Lower leg skin (tissue), 4 donors: ENCODE measurements around the gene HS3ST4. TPM values are rescaled to one million over a fixed set of nuclear protein-coding genes. Genes with fewer than 3 reads are reported as not detected.

Experiments
- DNase-seq, 2 donors: peaks; one replicate each; pipeline ENCODE4 v3.0.0-alpha.2; 2019; ENCODE audit warnings: low spot score in 2 of 2
- H3K4me3 ChIP-seq: fragments of 200-600 bp; sonication (generic); 2 replicates; pipeline ENCODE4 v1.5.1; 2017; ENCODE audit warnings: mild to moderate bottlenecking, low read depth; ENCODE audit not compliant: poor library complexity, severe bottlenecking
- CTCF ChIP-seq, 3 donors: fragments of 450-650 bp; IDR thresholded peaks; one replicate each; pipeline ENCODE4 v1.5.1; 2016; ENCODE audit warnings: antibody characterized with exemption in 3 of 3, mild to moderate bottlenecking in 3 of 3, moderate library complexity in 2 of 3
- POLR2A ChIP-seq, 2 donors: fragments of 450-650 bp; IDR thresholded peaks; one replicate each; pipeline ENCODE4 v1.6.1; 2016 to 2017; ENCODE audit warnings: antibody characterized with exemption in 2 of 2, mild to moderate bottlenecking in 1 of 2, moderate library complexity in 1 of 2
- WGBS, 2 donors: methylation state at CpG; one replicate each; pipeline ENCODE4 v1.1.5; 2018; 5-methylcytosine and 5-hydroxymethylcytosine counted together
- intact Hi-C: fragments of 100-400 bp; cut with DNase I; formaldehyde crosslinking; loops from one replicate; pipeline ENCODE4 v1.15.0; 2023; ENCODE audit warnings: low total_unique reads
- total RNA-seq, 4 donors: library from RNA; depleted of rRNA; stranded (reverse); fragments of >200 nt; gene quantifications; one replicate each; pipeline ENCODE4 v1.1.0, GENCODE V29; 2016

Gene HS3ST4
- total RNA-seq, 4 donors from 2014 or later: 0.17 to 2.4 (median 0.84) TPM; not detected in 1

GRCh38 chr16:25951999-25952398 is 260.2 kb downstream of the HS3ST4 start:
- WGBS, 2 donors: 52 to 63% methylated on average over 1 of the region's 1 CpG
- TF ChIP-seq CTCF (IDR thresholded peaks at IDR 0.05) (no peak), POLR2A (IDR thresholded peaks at IDR 0.05) (no peak)
- no peak overlapping the region for H3K4me3 ChIP-seq
- no peak for DNase-seq
- intact Hi-C loops: no loop called here

- no peak overlapping the region for H3K4me3 ChIP-seq
- DNase-seq: no peak
- TF ChIP-seq POLR2A (IDR thresholded peaks at IDR 0.05) (no peak), CTCF (IDR thresholded peaks at IDR 0.05) (no peak)
- 69 to 75% methylated on average over 3 of the region's 3 CpGs for WGBS, 2 donors
- intact Hi-C loops: no loop called here
These were observed 261.2 kb downstream of the HS3ST4 start for GRCh38 chr16:25952983-25953382.

- TF ChIP-seq POLR2A (IDR thresholded peaks at IDR 0.05) (no peak), CTCF (IDR thresholded peaks at IDR 0.05) (no peak)
- intact Hi-C loops: no loop called here
- no peak for DNase-seq
- WGBS, 2 donors: 80 to 93% methylated on average over 2 of the region's 2 CpGs
- no peak overlapping the region for H3K4me3 ChIP-seq
These were observed 265.9 kb downstream of the HS3ST4 start for GRCh38 chr16:25957707-25958106.

GRCh38 chr16:25959221-25959620 is 267.5 kb downstream of the HS3ST4 start:
- TF ChIP-seq CTCF (IDR thresholded peaks at IDR 0.05): no peak
- TF ChIP-seq POLR2A (IDR thresholded peaks at IDR 0.05): no peak
- H3K4me3 ChIP-seq: no peak overlapping the region
- WGBS, 2 donors: 81 to 86% methylated on average over 2 of the region's 2 CpGs
- intact Hi-C loops: no loop called here
- no peak for DNase-seq

- intact Hi-C loops: no loop called here
- TF ChIP-seq POLR2A (IDR thresholded peaks at IDR 0.05): no peak
- no peak for TF ChIP-seq CTCF (IDR thresholded peaks at IDR 0.05)
- H3K4me3 ChIP-seq: no peak overlapping the region
- 63 to 74% methylated on average over 1 of the region's 1 CpG for WGBS, 2 donors
- DNase-seq: no peak
These were observed 274.7 kb downstream of the HS3ST4 start for GRCh38 chr16:25966172-25967097.
